Gastrocnemius medialis (tissue), 4 donors: ENCODE results near the gene CHN2.

Experiments used
- CTCF ChIP-seq, 5 experiments: fragments of 450-650 bp in 3 of 5; fragments of 200-600 bp in 2 of 5; sonication (generic) in 2 of 5; IDR thresholded peaks in 4 of 5; conservative IDR thresholded peaks in 1 of 5; 1 replicate in 4 of 5; 2 replicates in 1 of 5; pipeline ENCODE4 v1.5.1; 2016 to 2019; ENCODE audit warnings: antibody characterized with exemption in 5 of 5, mild to moderate bottlenecking in 3 of 5, moderate library complexity in 3 of 5
- POLR2A ChIP-seq, 2 donors: fragments of 450-650 bp; IDR thresholded peaks; one replicate each; pipeline ENCODE4 v1.6.1; 2017; ENCODE audit warnings: antibody characterized with exemption in 2 of 2, mild to moderate bottlenecking in 2 of 2, moderate library complexity in 2 of 2

- TF ChIP-seq POLR2A (IDR thresholded peaks at IDR 0.05) (no peak), CTCF (IDR thresholded peaks at IDR 0.05 in 4 of 5, conservative IDR thresholded peaks at IDR 0.05 in 1 of 5) (no peak)
These were observed 316.8 kb downstream of the CHN2 start for GRCh38 chr7:29511337-29511736.
